Activated CD4-positive, alpha-beta T cell treated with anti-CD3 and anti-CD28 coated beads, Interleukin-2, amount 50 U/mL, for 48 hours (primary cell): ENCODE data around the gene ZDHHC24.
"Not testable (repeated sequence)": the region's sequence is repeated elsewhere in the genome, so short reads cannot be mapped to it uniquely, and the experiment has no call there.

Source experiments
- DNase-seq, 2 experiments: peaks; one replicate each; pipeline ENCODE4 v3.0.0-alpha.2; 2020

The ZDHHC24 gene, protein sequence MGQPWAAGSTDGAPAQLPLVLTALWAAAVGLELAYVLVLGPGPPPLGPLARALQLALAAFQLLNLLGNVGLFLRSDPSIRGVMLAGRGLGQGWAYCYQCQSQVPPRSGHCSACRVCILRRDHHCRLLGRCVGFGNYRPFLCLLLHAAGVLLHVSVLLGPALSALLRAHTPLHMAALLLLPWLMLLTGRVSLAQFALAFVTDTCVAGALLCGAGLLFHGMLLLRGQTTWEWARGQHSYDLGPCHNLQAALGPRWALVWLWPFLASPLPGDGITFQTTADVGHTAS

DNA sequence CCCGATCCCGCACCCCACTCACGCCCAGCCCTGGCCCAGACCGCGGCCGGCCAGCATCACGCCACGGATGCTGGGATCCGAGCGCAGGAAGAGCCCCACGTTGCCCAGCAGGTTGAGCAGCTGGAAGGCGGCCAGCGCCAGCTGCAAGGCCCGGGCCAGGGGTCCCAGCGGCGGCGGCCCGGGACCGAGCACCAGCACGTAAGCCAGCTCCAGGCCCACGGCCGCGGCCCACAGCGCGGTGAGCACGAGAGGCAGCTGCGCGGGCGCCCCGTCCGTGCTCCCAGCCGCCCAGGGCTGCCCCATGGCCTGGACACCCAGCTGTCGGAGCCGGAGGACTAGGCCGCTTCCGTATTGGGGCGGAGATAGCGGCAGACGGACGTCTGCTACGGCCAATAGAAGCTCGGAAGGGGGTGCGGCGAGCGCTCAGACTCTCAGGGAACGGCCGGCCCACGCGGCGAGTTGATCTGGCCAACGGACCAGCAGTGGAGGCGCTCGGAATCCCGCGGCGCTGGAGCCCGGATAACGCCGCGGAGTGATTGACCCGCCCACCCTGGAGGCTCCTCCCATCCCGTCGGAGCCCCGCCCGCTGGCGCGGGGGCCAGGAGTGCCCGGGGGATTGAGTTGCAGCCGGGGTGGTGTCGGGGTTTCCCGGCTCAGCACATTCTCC lies at the start of gene ZDHHC24:
ZDHHC24 (minus strand) TSS at position 348 of the 667 bp plus-strand sequence; CDS start at position 303, 45 bp downstream.
- peak; percentile 96 to 97 for DNase-seq

DNA sequence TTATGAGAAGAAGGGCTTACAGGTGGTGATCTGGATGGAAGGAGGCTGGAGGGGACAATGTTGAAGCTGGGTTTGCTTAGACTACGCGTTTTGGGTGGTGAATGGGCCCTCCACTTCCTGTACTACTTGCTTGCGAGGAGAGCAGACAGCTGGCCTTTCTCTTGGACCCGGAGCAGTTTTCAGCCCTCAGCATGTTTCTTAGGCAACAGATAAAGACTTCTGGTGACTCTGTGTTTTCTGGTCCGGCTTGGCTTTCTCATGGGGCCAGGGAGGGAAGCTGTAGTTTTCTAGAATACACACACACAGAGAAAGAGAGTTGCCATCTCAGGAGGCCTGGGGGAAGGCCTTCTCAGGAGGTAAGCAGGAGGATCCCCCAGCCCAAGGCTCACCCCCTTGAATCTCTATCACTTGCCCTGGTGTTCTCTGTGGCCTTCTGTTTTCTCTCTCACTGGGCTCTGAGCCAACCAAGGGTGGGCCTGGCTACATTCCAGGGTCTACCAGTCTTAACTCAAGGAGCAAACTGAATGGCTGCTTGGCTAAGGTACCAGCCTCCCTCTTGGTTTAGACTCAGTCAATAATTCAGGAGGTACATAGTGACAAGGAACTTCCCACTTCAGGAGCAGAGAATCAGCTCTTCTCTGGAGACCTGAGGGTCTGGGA lies 49.5 kb upstream of the ZDHHC24 start:
- no peak for DNase-seq

DNA sequence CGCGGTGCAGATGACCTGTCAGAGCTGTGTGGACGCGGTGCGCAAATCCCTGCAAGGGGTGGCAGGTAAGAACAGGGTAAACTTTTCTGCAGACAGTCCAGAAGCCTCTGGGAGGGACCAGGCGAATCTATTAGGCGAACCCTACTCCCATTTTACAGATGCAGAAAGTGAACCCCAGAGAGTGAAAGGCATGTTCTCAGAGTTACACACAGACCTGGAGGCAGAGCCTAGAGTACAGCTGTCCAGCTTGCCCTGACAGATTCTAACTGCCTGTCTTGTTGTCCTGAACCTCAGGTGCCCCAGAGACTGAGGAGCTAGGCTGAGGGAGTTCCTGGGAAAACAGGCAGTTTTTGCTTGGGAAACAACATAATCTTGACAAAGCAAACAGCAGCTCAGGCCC lies 47.8 kb upstream of the ZDHHC24 start:
- no peak for DNase-seq

DNA sequence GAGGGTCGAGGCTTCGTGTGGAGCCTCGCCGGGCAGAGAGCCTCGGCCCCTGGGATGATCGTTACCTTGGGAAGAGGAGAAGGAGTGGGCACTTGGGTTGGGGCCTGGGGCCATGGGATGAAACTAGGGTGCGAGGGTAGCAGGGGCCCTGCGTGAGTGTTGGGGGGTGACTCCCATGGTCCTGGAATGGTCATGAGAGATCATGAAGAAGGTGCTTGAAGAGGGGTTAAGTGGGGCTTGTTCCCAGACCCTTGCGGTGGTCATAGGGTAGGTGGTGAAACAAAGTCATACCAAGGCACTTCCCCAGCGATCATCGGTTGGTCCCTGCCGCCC lies 47.4 kb upstream of the ZDHHC24 start:
- no peak for DNase-seq

DNA sequence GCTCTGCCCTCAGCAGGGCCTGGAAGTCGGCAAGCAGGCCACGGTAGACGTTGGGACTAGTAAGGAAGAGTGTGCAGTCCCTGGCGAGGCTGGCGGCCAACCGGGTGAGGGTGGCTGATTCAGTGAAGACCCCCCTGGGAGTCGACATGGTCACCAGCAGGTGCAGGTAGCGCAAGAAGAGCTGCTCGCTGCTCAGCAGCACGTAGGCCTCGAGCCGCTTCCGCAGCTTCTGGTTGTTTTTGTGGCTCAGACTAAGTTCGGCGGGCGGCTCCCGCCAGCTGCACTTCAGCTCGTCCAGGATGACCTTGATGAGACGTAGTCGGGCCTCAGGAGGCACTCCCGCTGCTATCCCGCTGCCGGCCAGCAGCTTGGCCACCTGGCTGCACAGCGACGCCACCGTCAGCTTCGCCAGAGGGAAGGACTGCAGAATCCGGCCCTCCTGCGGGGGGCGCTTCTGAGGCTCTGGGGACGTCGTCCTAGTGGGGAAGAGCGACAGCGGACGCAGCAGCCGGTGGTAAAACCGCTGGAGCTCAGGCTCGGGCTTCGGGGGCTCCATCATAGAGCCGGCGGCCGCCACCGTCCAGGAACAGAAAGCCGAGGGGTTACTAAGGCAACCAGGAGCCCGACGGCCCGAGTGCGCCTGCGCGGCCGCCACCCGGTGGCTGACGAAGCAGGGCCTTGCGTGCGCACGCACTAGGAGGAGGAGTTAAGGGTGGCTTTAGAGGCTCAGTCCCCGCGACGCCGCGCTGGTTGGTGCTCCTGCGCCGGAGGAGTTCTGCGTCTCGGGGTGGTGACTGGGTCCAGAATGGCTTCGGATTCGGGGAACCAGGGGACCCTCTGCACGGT lies 46.8 kb upstream of the ZDHHC24 start, which contains the start of the genes CCDC87 and CCS:
CCDC87 (minus strand) TSS at position 607 of the 846 bp plus-strand sequence; CDS start at position 559, 48 bp downstream.
CCS (plus strand) TSS at position 729 of the 846 bp plus-strand sequence; CDS start at position 806, 77 bp downstream.
- peak; percentile 99 for DNase-seq

DNA sequence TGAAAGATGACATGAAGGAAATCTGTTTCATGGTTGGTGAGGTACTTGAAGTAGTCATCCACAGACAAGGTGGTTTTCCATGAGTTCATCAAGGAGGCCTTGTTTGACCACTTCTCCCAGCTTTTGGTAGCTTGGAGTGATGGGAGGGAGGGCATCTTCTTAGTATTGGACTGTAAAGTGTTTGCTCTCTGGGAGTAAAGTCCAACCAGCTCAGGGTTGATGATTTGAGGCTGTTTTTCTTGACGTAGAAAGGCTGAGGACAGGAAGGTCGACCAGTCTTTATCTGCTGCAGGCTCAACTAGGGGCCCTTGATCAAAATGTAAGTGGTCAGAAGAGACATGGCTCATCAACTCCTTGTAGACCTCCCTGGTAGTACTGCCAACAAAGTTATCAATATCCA lies 45.3 kb upstream of the ZDHHC24 start:
- DNase-seq = no peak

DNA sequence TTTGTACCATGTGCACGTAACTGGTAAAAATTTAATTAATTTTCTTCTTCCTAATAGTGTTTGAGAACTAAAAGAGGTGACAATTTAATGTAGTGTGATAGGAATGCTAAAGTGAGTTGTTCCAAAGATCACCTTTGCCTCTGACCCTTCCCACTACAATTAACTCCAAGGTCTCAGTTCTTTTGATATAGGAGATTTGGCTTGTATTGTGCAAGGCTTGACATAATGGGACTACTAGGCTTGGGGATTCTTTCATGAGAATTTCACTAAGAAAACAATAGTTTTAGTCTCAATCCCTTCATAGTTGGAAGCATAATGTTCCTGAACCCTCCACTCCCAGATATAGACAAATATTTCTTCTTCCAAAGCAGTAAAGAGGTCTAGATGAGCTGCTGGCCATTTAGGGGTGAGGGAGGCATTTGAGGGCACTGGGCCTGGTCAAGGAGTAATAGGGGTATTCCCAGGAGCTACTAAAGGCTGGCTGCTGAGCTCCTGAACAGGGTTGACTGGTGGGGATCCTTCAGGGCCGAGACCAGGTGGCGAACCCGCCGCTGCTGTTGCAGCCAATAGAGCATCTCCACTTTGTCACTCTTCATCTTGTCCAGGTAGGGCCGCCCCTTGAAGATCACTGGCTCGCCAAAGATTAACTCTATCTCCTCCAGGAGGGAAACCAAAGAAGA lies 44.3 kb upstream of the ZDHHC24 start:
- no peak for DNase-seq

DNA sequence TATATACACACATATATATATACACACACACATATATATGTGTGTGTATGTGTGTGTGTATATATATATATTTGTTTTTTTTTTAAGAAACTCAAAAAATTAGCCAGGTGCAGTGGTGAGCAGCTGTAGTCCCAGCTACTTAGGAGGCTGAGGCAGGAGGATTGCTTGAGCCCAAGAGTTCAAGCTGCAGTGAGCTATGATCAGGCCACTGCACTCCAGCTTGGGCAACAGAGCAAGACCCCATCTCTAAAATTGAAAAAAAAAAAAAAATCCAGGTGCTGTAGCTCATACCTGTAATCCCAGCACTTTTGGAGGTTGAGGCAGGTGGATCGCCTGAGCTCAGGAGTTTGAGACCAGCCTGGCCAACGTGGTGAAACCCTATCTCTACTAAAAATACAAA lies 43.5 kb upstream of the ZDHHC24 start:
- not testable (repeated sequence) for DNase-seq

DNA sequence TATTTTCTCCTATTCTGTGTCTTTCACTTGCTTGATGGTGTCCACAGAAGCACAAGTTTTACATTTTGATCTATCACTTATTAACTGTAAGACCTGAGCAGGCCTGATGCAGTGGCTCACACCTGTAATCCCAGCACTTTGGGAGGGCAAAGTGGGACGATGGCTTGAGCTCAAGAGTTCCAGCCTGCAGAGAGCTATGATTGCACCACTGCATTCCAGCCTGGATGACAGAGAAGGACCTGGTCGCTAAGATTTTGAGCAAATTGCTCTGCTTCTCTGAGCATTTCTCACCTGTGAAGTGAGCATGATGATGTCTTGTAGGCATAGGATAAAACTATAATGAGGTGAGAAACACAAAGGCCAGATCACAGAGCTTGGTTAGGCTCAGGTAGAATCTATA lies 40.3 kb upstream of the ZDHHC24 start:
- DNase-seq = no peak

DNA sequence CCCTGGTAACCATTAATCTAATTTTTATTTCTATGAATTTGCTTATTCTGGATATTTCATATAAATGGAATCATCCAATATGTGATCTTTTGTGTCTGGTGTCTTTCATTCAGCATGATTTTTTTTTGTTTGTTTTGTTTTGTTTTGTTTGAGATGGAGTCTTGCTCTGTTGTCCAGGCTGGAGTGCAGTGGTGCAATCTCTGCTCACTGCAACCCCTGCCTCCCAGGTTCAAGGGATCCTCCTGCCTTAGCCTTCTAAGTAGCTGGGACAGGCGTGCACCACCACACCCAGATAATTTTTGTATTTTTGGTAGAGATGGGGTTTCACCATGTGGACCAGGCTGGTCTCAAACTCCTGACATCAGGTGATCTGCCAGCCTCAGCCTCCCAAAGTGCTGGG lies 39.6 kb upstream of the ZDHHC24 start:
- not testable (repeated sequence) for DNase-seq

DNA sequence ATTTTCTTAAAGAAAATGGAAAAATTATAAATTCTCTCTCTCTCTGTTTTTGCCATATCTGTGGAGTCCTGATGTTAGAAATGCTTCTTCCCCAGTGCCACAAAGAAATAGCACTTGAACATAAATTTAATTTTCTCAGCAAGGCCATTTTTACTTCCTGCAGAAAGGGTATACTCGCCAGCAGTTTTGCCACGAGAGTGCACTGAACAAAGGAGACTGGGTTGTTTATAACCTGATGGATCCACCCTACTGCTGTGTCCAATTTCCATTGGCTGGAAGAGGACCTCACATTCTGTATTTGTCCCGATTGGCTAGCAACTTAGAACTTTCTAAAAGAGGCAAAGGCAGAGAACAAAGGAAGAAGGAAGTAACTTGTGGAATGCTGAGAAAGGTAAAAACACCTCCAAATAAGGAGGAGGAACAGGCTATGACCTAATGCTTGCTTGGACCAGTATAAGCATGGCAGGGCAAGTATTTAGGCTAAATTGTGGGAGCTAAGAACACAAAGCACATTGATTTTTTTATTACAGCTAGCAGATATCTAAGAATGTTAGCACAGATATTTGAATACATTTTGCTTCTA lies 36.8 kb upstream of the ZDHHC24 start:
- not testable (repeated sequence) for DNase-seq

DNA sequence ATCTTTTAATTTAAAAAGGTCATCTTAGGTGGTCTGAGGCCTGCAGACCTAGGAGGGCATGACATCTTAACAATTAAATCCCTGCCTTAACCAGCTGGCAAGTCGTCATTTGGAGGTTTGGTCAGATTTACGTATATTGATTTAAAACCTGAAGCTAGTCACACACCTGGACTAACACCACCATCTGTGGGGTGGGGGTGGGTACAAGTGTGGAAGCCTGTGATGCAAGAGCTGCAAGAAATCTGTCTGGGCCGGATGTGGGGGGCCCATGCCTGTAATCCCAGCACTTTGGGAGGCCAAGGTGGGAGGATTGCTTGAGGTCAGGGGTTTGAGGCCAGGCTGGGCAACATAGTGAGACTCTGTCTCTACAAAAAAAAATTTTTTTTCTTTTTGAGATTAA lies 35.4 kb upstream of the ZDHHC24 start:
- DNase-seq = no peak

DNA sequence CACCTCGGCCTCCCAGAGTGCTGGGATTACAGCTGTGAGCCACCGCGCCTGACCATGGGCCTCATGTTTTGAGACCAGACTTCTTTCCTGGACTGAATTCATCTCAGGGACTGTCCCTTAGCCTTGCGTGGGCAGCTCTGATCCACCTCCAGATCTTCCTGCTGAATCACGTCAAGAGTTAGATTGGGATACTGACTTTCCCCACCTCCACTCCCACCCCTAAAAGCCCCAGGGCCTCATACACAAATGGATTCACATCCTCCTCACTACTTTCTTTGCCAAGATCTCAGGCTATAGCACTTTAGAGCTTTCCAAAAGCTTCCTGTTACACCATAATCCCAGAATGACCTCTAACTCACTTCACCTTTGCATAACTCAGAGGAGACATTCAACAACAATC lies 35.0 kb upstream of the ZDHHC24 start:
- DNase-seq = peak in 1 of 2 experiments; percentile 39

DNA sequence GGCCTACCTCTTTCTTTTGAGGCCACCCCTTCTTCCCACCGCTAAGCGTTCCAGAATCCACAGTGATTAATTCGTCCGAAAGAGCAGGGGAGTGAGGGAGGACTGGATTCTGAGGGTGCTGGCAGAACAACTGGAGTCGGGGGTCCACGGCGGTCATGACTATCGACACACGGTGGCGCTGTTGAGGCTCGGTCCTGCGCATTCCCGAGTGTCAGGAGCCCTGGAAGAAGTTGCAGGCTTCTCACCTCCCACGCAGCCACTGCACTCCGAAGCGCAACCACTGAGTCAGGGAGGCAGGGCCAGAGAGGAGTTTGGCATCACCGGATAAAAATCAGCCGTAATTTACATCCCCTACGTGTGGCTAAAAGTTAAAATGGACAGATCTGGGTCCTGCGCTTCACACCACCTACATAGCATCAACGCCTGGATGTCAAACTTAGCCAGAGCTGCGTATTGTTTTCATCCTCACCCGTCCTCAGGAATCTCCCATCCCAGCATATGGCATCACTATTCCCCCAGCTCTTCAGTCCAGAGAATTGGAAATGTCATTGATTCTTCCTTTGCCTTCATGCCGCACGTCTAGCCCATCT lies 33.3 kb upstream of the ZDHHC24 start:
- peak; percentile 90 to 93 for DNase-seq

DNA sequence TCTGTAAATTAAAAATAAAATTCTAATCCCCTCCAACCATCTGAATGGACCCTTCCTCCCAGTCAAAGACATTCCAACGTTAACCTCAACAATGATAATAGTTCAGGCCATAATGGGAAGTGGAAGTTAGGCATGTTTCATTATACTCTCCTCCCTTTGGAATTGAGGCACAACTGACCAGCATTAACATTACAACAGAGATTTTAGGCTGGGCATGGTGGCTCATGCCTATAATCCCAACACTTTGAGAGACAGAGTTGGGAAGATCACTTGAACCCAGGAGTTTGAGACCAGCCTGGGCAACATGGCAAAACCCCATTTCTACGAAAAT lies 25.0 kb upstream of the ZDHHC24 start:
- DNase-seq = no peak

DNA sequence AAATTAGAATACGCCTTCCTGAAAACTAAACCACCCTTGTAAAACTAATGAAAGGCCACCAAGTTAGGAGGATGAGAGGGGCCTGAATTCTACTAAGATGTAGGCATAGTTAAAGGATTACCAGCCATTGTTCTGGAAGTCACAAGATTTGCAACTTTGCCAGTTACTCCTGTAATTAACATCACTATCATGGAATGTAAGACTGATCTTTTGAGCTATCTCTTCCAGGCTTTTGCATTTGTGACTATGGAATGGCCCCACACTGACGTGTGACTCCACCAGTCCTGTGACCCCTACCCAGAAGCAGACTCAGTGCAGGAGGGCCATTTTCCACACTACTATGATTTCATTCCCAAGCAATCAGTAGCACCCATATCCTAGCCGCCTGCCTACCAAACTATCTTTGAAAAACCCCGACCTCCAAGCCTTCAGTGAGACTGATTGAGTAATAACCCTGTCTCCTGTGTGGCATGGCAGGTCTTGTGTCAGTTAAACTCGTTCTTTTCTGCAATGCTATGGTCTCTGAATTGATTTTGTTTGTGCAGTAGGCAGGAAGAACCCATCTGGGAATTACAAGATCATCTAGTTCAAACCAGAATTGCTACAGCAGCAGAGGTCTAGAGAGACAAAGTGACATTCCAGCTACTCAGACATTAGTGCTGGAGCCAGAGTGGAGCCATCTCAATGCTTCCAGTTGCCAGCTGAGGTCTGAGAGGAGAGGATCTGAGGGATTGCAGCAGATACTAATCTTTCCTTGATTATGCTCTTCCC lies 24.4 kb upstream of the ZDHHC24 start:
- DNase-seq = no peak

DNA sequence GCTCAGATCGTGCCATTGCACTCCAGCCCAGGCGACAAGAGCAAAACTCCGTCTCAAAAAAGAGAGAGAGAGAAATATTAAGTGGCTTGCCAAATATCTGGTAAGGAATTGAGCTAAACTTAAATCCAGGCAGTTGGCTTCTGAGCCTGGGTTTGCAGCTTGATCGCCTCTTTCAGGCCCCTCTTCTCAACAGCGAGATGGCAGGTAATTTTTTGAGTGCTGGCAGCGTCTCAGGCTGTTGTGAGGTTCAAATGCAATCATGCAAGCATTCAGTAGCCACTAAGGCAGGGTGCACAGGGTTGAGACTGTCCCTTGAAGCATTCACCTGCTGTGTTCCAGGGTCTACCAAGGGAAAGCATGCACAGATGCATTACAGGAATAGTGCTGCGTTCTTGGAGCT lies 23.2 kb upstream of the ZDHHC24 start:
- no peak for DNase-seq

DNA sequence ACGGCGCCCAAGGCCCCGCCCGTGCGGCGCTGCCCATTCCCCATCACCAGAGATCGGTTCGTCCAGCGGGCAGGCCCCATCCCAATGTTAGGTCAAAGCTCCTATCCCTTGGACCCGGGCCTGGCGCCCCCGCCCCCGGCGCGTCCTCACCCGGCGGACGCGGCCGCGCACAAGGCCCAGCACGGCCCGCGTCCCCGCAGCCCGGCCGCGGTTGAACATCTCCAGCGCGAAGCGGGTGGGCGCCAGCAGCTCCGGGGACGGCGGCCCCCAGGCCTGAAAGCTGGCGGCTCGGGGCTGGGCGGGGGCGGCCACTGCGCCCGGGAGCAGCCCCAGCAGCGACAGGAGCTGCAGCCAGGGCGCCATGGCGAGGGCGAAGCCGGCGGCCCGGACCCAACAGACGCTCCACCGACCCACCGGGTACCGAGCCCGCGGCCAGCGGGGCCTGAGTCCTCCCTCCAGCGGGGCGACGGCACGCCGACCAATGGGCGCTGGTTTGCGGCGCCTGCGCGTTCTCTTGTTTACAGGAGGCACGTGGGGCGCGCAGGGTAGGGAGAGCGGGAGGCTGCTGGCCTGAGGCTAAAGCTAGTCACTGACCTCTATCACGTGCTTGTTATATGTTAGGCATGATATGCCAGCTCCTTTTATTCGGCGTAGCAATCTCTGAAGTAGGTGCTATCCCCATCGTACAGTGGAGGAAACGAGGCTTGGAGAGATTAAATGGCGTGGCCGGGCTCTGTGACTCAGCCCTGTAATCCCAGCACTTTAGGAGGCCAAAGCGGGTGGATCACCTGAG lies 22.5 kb upstream of the ZDHHC24 start, which contains the start of gene CTSF:
CTSF (minus strand) TSS at position 483 of the 793 bp plus-strand sequence; CDS start at position 363, 120 bp downstream.
- DNase-seq = peak; percentile 75 to 79

DNA sequence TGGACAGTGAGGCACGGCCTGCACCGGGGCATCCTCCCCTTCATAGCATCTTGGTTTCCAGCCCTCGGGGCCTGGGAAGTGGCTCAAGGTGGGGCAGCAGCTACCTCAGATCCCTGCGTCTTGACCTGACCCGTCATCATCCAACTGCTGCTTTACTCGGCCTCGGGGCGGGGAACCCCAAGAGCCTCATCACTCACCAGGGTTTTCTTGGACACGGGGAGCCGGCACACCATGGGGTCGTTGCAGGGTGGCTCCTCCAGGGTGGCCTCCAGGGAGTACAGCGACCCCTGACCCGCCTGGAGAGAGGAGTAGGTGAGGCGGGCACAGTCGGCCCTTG lies 21.9 kb upstream of the ZDHHC24 start:
- DNase-seq = no peak

DNA sequence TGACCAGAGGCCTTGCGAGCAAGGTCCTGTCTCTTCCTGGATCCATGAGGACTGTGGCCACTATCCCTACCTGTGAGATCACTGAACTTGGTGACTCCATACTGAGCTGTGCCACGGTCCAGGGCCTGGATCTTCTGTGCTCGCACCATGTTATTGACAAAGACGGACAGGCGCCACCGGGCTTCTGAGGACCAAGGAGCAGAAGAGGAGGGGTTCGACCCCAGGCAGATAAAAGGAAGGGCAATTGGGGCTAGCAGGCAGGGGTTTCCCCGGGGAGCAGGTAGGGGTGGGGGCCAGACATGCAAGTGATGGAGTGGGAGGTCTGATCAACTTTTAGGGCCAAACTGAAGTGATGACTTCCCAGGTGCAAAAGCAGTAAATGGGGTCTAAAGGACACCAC lies 20.4 kb upstream of the ZDHHC24 start:
- DNase-seq = no peak
